Activated naive CD8-positive, alpha-beta T cell treated with anti-CD3 and anti-CD28 coated beads, Interleukin-2, amount 10 ng/mL, durations not matched to agents 7 days and 5 days (primary cell): ENCODE measurements around the gene ST3GAL3. TPM values are rescaled to one million over a fixed set of nuclear protein-coding genes. Genes with fewer than 3 reads are reported as not detected.

Experiments used
- ATAC-seq: fragments of 150-1000 bp; cut with Tn5 transposase; one replicate; pipeline ENCODE4 v1.10.0; 2021; ENCODE audit warnings: low read depth, moderate library complexity
- POLR2A ChIA-PET: fragments of 350-600 bp; sonication (Branson Sonifier 250); formaldehyde crosslinking; loops from one replicate; lab custom pipeline; 2021; ENCODE audit warnings: antibody characterized with exemption; lab: Charles Lee
- DNase-seq: peaks from one replicate; pipeline ENCODE4 v3.0.0; 2021
- H3K27ac Mint-ChIP-seq: one replicate; pipeline ENCODE4 v1.8.0; 2022; ENCODE audit warnings: mild to moderate bottlenecking, mixed read lengths
- H3K27me3 Mint-ChIP-seq: one replicate; pipeline ENCODE4 v1.8.0; 2022; ENCODE audit warnings: mild to moderate bottlenecking, moderate library complexity, mixed read lengths
- H3K36me3 Mint-ChIP-seq: one replicate; pipeline ENCODE4 v1.8.0; 2021; ENCODE audit warnings: mild to moderate bottlenecking, mixed read lengths
- H3K4me1 Mint-ChIP-seq: one replicate; pipeline ENCODE4 v1.8.0; 2021; ENCODE audit warnings: mixed read lengths
- H3K4me3 Mint-ChIP-seq: one replicate; pipeline ENCODE4 v1.8.0; 2022; ENCODE audit warnings: mild to moderate bottlenecking, moderate library complexity, mixed read lengths
- H3K9me3 Mint-ChIP-seq: one replicate; pipeline ENCODE4 v1.8.0; 2021; ENCODE audit warnings: mixed read lengths
- total RNA-seq, 2 experiments: library from RNA; stranded (reverse); gene quantifications; one replicate each; pipeline ENCODE4 v1.2.3, GENCODE V29; 2021

ST3GAL3 gene
- total RNA-seq, 2 experiments from 2014 or later = 20.8 TPM

GRCh38 chr1:43931711-43932660, 224.7 kb downstream of the ST3GAL3 start:
- Mint-ChIP-seq H3K4me3 (no peak overlapping the region), H3K9me3 (no peaks in the 10 kb centered on the region), H3K27ac (no peak overlapping the region), H3K4me1 (peaks cover 10% of the 10 kb centered on the region), H3K36me3 (no peaks in the 10 kb centered on the region), H3K27me3 (peaks cover 20% of the 10 kb centered on the region)
- POLR2A ChIA-PET = interaction anchor here (0.9 kb wide), 1 partner anchor 166 kb away, joined by 4 read pairs; no protein-coding TSS in a partner anchor
- DNase-seq (no peak), ATAC-seq (no peak)

- Mint-ChIP-seq H3K9me3 (no peaks in the 10 kb centered on the region), H3K4me3 (peak overlapping the region; percentile 4)
- POLR2A ChIA-PET = interaction anchor here (0.9 kb wide), 1 partner anchor 167 kb away, joined by 4 read pairs; no protein-coding TSS in a partner anchor
Observed at GRCh38 chr1:43932786-43933385, 225.6 kb downstream of the ST3GAL3 start.

GRCh38 chr1:43933386-43934100, 226.2 kb downstream of the ST3GAL3 start, which contains the start of gene ARTN:
ARTN (plus strand) TSS chr1:43933801; CDS start chr1:43935657, 1,856 bp downstream.
- peaks cover 10% of the 10 kb centered on the region for H3K4me1 Mint-ChIP-seq
- H3K36me3 Mint-ChIP-seq = no peaks in the 10 kb centered on the region
- H3K27ac Mint-ChIP-seq = no peak within 1 kb of the TSS
- no peak for DNase-seq
- POLR2A ChIA-PET = interaction anchor here (0.9 to 1.8 kb wide), 3 partner anchors 15 to 170 kb away, joined by 4 to 10 read pairs (median 6); no protein-coding TSS in a partner anchor
- peak within 1 kb of the TSS; percentile 42 for H3K4me3 Mint-ChIP-seq
- no peaks in the 10 kb centered on the region for H3K9me3 Mint-ChIP-seq
- ATAC-seq = no peak
- H3K27me3 Mint-ChIP-seq = peaks cover 20% of the 10 kb centered on the region

More at GRCh38 chr1:43932786-43933385, 225.6 kb downstream of the ST3GAL3 start:
- Mint-ChIP-seq H3K27me3 (peaks cover 20% of the 10 kb centered on the region), H3K36me3 (no peaks in the 10 kb centered on the region), H3K27ac (no peak overlapping the region), H3K4me1 (peaks cover 10% of the 10 kb centered on the region)
- ATAC-seq = no peak
- no peak for DNase-seq

GRCh38 chr1:43934101-43934985, 227.0 kb downstream of the ST3GAL3 start:
- H3K9me3 Mint-ChIP-seq = no peaks in the 10 kb centered on the region
- H3K4me3 Mint-ChIP-seq = peak overlapping the region; percentile 42
- peaks cover 10% of the 10 kb centered on the region for H3K4me1 Mint-ChIP-seq
- peaks cover 20% of the 10 kb centered on the region for H3K27me3 Mint-ChIP-seq
- H3K36me3 Mint-ChIP-seq = no peaks in the 10 kb centered on the region
- H3K27ac Mint-ChIP-seq = no peak overlapping the region
- ATAC-seq = peak; percentile 48
- POLR2A ChIA-PET = interaction anchor here (1.2 to 1.8 kb wide), 4 partner anchors 12 to 171 kb away, joined by 5 to 10 read pairs (median 8); partner anchors contain the start of gene IPO13
- DNase-seq = peak; percentile 77

GRCh38 chr1:43934986-43935324, 227.6 kb downstream of the ST3GAL3 start:
- POLR2A ChIA-PET = interaction anchor here (1.2 to 1.8 kb wide), 4 partner anchors 12 to 171 kb away, joined by 5 to 10 read pairs (median 8); partner anchors contain the start of gene IPO13
- no peak for ATAC-seq
- H3K9me3 Mint-ChIP-seq = no peaks in the 10 kb centered on the region
- no peak for DNase-seq
- H3K36me3 Mint-ChIP-seq = peaks cover 2% of the 10 kb centered on the region
- peaks cover 20% of the 10 kb centered on the region for H3K27me3 Mint-ChIP-seq
- H3K4me1 Mint-ChIP-seq = peaks cover 10% of the 10 kb centered on the region
- H3K4me3 Mint-ChIP-seq = no peak overlapping the region
- no peak overlapping the region for H3K27ac Mint-ChIP-seq

- peak overlapping the region; percentile 28 for H3K4me3 Mint-ChIP-seq
- no peaks in the 10 kb centered on the region for H3K9me3 Mint-ChIP-seq
- peaks cover 2% of the 10 kb centered on the region for H3K36me3 Mint-ChIP-seq
- DNase-seq (no peak), ATAC-seq (no peak)
- peaks cover 10% of the 10 kb centered on the region for H3K4me1 Mint-ChIP-seq
- peaks cover 20% of the 10 kb centered on the region for H3K27me3 Mint-ChIP-seq
- H3K27ac Mint-ChIP-seq = no peak overlapping the region
- POLR2A ChIA-PET = interaction anchor here (1.4 to 1.5 kb wide), 2 partner anchors 10 to 11 kb away, joined by 8 to 10 read pairs; partner anchors contain the start of gene IPO13
Observed at GRCh38 chr1:43935711-43936427, 228.5 kb downstream of the ST3GAL3 start.

- peak overlapping the region; percentile 70 for H3K4me3 Mint-ChIP-seq
- no peak overlapping the region for H3K27ac Mint-ChIP-seq
- peak; percentile 61 for ATAC-seq
- POLR2A ChIA-PET = interaction anchor here (1.4 kb wide), 1 partner anchor 9 kb away, joined by 8 read pairs; the partner anchor contains the start of gene IPO13
- H3K27me3 Mint-ChIP-seq = peaks cover 20% of the 10 kb centered on the region
- H3K36me3 Mint-ChIP-seq = peaks cover 2% of the 10 kb centered on the region
- DNase-seq = peak; percentile 67
- peaks cover 10% of the 10 kb centered on the region for H3K4me1 Mint-ChIP-seq
- H3K9me3 Mint-ChIP-seq = no peaks in the 10 kb centered on the region
Observed at GRCh38 chr1:43936431-43937151, 229.3 kb downstream of the ST3GAL3 start.

GRCh38 chr1:43937179-43937865, 230.0 kb downstream of the ST3GAL3 start:
- H3K27ac Mint-ChIP-seq = no peak overlapping the region
- POLR2A ChIA-PET = interaction anchor here (1.4 kb wide), 1 partner anchor 8 kb away, joined by 8 read pairs; the partner anchor contains the start of gene IPO13
- ATAC-seq = no peak
- no peak for DNase-seq
- peaks cover 20% of the 10 kb centered on the region for H3K27me3 Mint-ChIP-seq
- H3K4me3 Mint-ChIP-seq = no peak overlapping the region
- H3K36me3 Mint-ChIP-seq = peaks cover 2% of the 10 kb centered on the region
- peaks cover 10% of the 10 kb centered on the region for H3K4me1 Mint-ChIP-seq
- no peaks in the 10 kb centered on the region for H3K9me3 Mint-ChIP-seq

GRCh38 chr1:43938383-43938782, 231.0 kb downstream of the ST3GAL3 start:
- DNase-seq (no peak), ATAC-seq (no peak)
- Mint-ChIP-seq H3K4me1 (peaks cover 11% of the 10 kb centered on the region), H3K36me3 (peaks cover 2% of the 10 kb centered on the region), H3K27me3 (peaks cover 10% of the 10 kb centered on the region), H3K9me3 (no peaks in the 10 kb centered on the region), H3K27ac (no peak overlapping the region), H3K4me3 (no peak overlapping the region)
- POLR2A ChIA-PET = no interaction called here

- DNase-seq (no peak), ATAC-seq (no peak)
- Mint-ChIP-seq H3K9me3 (no peaks in the 10 kb centered on the region), H3K4me3 (no peak overlapping the region), H3K4me1 (peaks cover 9% of the 10 kb centered on the region), H3K27ac (no peak overlapping the region), H3K36me3 (peaks cover 2% of the 10 kb centered on the region), H3K27me3 (peaks cover 8% of the 10 kb centered on the region)
- POLR2A ChIA-PET = no interaction called here
Observed at GRCh38 chr1:43938892-43939587, 231.7 kb downstream of the ST3GAL3 start.
